ENCODE results near the gene TMEM237. TPM values are rescaled to one million over a fixed set of nuclear protein-coding genes. Genes with fewer than 3 reads are reported as not detected.

TMEM237 gene
- 44.0 and 44.4 TPM in 2 replicates for total RNA-seq

GRCh38 chr2:201643216-201643890 is at the start of gene TMEM237:
TMEM237 (minus strand) TSS chr2:201643503; CDS start chr2:201643400, 103 bp downstream.

Other genes with a start within 250 kb of the TMEM237 start
- gene TRAK2, start 192.0 kb downstream of the TMEM237 start, total RNA-seq: 6.7 and 6.8 TPM in 2 replicates
- 13.2 and 17.8 TPM in 2 replicates for gene STRADB, start 191.8 kb downstream of the TMEM237 start, total RNA-seq
- gene MPP4, start 55.1 kb upstream of the TMEM237 start, total RNA-seq: 0.35 TPM in 1 of 2 replicates, not detected in the other
- 10.2 and 13.5 TPM in 2 replicates for gene ALS2, start 137.4 kb upstream of the TMEM237 start, total RNA-seq
- gene CDK15, start 163.0 kb upstream of the TMEM237 start, total RNA-seq: 0.46 TPM in 1 of 2 replicates, not detected in the other

Measured in airway epithelial cell (primary cell).